ENCODE results near the gene ZDBF2.
"Not testable (repeated sequence)": the region's sequence is repeated elsewhere in the genome, so short reads cannot be mapped to it uniquely, and the experiment has no call there.

The ZDBF2 gene

DNA sequence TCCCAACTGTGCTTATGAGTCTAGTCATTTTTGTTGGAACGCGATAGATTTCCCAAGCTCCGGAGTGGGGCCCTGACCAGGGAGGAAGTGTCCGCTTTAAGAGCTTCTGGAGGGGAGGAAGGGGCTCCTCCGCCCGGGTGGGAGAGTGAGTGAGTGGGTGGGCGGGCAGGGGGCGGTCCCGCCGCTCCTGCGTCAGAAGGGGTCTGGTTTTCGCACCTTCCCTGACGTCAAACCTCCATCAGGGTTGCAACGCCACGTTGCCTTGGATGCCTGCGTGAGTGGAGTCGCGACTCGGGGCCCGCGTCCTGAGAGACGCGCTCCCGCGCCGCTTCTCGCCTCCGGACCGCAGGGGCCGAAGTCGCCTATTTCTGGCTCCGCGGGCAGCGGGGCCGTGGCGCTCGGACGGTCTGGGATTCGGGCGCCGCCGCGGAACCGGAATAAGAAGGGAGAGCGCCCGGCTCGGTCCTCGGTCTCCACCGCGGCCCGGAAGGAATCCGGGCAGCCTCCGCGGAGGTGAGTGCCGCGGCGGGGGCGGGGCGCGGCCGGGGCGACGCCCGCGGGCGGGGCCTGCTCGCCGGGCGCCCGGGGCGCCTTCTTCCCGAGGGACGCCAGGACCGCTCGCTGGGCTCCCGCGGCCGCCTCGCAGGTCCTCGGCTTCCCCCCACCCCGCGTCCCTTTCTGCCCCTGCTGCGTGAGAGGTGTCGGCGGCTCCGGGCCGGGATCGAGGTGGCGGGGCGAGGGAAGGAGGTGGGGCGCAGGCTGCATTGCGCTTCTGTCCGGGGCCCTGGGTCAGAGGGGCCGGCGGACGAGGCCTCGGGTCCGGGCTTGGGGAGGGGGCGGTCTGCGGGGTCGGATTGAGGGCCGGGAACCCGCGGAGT is at the start of gene ZDBF2:
ZDBF2 (plus strand) TSS at position 230 of the 878 bp plus-strand sequence. CDS start 7,187 bp downstream, outside the sequence.
- no peak for DNase-seq

GRCh38 chr2:206225435-206226232 is 48.8 kb upstream of the ZDBF2 start:
- DNase-seq, result no peak

DNA sequence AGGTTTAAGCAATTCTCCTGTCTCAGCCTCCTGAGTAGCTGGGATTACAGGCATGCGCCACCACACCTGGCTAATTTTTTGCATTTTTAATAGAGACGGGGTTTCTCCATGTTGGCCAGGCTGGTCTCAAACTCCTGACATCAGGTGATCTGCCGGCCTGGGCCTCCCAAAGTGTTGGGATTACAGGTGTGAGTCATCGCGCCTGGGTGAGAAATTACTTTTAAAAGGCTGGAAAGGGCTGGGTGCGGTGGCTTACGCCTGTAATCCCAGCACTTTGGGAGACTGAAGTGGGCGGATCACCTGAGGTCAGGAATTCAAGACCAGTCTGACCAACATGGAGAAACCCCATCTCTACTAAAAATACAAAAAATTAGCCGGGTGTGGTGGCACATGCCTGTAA is 45.8 kb upstream of the ZDBF2 start:
- not testable (repeated sequence) for DNase-seq

DNA sequence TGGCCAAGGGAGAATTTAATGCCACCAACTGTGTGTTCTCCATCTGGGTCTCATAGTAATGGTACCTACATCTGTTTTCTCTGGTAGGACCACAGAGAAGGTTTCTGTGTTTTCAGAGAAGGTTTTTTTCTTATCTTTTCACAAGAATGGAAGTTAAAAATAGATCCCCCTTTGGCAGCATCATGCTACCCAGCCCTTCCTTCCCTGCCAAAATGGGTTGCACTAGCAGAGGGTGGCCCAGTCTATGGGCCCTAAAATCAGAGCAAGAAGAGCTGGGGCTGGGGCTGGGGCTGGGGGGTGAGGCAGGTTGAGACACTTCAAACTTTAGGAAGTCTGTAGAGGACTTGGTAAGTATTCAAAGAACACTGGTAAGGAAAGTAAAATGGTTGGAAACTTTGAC is 44.8 kb upstream of the ZDBF2 start:
- no peak for DNase-seq

DNA sequence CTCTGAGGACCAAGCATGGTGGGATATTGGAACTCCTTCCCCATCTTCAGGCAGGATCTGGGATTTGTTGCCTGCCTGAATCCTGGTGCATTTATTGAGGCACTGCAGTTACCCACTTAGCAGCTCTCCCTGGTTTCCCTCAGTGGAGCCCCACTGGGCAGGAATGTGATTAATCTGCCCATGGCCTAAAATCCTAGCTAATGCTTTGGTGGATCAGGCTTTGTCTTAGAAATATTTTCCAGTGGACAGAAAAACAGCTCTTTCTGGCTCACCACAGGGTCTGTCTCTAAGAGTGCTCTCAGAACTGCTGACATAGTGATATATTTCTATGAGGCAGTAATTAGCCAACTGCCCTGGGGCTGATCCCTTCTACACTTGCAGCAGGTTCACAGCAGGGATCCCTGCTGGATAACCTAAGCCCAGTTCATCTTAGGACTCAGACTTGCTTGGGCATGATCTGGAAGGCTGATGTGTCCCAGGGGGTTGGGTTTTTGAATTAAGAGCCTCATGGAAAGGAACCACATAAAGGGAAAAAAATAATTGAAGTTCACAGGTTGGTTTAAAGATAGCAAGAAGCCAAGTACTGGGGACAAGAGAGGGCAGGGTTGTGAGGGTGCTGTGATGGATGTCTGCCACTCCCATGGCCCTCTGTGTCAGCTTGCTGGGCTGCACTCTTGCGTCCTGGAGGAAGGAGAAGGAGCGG is 44.3 kb upstream of the ZDBF2 start:
- peak; percentile 72 for DNase-seq

DNA sequence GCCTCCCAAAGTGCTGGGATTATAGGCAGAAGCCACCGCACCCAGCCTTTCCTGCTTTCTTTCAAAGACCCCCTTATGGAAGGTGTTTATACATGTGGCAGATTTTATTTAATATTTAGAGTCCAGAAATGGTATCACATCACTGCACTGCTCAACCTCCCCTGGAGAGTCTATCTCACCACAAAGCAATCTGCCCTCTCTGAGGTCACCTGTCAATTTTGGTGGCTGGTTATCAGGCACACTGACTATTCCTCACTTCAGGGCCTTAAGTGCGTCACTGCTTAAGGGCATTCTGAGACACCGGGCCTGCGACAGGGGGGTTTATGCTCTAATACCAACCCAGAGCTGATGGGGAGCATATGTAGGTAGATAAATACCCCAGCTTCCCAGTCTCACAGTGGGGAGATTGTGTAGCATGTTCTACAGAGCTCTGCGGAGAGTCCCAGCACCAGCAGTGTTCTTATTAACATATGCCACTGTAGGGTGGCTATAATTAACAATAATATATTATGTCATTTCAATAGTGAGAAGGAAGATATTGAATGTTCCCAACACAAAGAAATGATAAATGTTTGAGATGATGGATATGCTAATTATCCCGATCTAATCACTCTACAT is 42.7 kb upstream of the ZDBF2 start:
- DNase-seq, result no peak

DNA sequence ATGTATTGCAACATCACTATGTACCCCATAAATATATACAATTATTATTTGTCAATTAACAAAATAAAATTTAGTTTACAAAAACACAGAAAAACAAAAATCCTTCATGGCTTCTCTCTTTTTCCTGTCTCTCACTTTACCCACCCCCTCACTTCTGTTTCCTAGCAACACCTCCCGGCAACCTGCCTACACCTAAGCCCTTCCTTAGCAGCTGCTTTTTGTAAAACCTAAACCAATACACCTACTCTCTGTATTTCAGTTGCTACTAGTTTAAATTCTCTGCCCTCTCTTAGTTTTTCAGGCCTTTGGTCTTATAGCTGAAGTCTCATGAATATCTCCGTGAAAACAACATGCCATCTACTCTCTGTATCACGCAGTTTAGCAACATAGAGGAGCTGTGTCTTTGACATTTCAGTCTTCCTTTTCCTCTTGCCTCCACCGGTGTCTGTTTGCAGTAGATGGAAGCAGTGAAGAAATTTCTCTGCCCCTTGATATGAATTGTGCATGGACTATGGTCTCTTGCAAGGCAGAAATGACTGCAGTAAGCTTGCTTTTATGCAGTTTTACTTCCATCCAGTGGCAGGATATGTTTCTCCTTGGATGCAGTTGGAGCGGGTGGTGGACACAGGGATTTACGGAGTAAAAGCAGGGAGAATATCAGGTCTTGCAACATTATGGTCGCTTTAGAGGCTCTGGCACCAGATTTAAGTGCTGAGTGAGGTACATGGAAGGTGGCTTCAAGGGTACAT is 42.0 kb upstream of the ZDBF2 start:
- no peak for DNase-seq

DNA sequence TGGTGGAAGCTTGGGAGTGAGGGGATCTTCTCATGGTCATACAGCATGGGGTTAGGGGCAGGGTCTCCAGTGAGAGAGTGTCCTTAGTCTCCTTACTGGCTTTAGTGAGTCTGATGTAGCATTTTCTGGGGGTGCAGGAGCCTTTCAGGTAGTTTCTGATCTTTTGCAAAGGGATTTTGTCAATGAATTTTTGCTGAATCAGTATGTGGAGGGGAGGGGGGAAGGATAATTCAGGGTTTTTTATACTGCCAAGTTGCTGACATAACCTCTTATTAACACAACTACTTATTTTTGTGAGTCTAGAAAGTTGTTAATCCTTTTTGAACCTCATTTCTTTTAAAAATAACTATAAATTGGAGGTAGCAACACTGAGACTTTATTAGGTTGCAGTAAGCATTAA is 35.3 kb upstream of the ZDBF2 start:
- DNase-seq, result no peak

DNA sequence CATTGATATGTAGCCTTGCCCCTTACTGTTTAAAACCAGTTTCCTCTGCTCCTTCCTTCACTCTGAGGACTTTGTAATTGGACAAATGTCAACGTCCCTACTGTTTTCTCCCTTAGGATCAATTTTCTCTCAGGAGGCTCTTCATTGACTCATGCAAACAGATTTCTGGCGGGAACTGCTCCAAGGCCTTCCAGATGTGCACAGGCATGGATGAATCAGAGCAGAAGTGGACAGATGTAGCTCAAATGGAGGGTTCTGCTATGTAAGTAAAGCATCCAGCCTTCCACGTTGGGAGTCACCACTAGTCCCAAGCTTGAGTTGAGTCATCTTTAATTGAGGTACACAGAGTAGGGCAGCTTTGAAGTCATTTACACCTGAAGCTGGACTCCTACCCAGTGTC is 34.1 kb upstream of the ZDBF2 start:
- no peak for DNase-seq

GRCh38 chr2:206241736-206242135 is 32.7 kb upstream of the ZDBF2 start:
- DNase-seq, result no peak

DNA sequence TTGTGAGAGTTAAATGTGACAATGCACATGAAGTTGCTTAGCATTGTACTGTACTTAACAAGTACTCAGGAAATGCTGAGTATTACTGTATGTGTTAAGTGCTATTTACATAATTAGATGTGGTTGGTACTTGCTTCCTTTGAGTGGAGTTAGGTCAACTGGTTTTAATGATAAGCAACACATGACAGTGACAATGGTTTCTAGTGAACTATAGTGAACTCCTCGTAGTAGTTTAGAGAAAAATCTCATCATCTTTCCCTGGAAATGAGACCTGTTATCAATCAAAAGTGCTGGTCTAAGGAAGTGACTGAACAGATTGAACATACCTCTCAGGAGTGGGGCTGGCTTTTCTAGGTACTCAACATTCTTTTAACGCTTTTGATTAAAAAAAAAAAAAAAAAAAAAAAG is 29.2 kb upstream of the ZDBF2 start:
- DNase-seq, result peak; percentile 19

- DNase-seq, result no peak
These were observed 24.2 kb upstream of the ZDBF2 start for GRCh38 chr2:206250041-206250897.

GRCh38 chr2:206253125-206253776 is 21.2 kb upstream of the ZDBF2 start:
- DNase-seq, result no peak

DNA sequence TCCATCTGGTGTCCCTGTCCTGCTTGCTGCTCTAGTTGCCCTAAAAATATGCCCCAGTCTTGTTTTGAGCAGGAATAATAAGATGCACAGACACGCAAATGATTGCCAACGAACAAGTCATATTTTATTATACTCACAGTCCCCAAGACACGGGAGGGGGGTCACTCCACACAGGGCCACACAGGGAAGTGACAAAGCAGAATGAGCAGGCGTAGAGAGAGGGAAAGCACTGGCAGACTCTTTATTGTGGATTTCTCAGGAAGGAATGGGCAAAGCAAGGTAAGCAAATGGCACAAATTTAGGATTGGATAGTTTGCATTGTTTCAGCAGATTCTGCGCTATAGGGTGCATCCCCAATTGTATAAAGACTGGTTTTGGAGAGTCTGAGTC is 20.7 kb upstream of the ZDBF2 start:
- no peak for DNase-seq

DNA sequence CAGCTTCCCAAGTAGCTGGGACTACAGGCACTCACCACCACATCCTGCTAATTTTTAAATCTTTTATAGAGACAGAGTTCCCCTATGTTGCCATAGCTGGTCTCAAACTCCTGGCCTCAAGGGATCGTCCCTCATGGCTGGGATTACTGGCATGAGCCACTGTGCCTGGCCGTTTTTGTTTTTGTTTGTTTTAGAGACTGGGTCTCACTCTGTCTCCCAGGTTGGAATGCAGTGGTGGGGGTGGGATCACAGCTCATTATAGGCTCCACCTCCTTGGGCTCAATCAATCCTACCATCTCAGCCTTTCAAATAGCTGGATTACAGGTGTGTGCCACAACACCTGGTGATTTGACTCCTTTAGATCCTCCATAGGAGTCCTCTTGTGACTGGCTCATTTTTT is 19.5 kb upstream of the ZDBF2 start:
- no peak for DNase-seq

- no peak for DNase-seq
These were observed 17.7 kb upstream of the ZDBF2 start for GRCh38 chr2:206256706-206257205.

DNA sequence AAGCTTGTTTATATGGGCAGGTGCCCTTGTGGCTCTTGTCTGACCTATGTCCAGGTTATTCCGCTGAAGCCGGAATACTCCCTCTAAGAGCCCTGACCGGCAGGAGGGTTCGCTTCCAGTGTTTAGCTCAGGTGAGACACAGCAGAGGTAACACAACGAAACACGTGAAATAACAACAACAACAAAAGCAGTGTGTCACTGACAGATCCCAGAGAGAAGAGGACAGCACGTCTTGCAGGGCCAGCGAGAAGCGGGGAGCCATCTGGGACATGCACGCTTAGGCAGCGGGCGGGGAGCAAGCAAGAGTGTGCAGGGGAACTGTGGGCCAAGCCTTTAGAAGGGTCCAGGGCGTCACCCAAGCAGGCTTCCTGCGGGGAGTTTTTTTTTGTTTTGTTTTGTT is 17.1 kb upstream of the ZDBF2 start:
- DNase-seq, result no peak

GRCh38 chr2:206257861-206258260 is 16.6 kb upstream of the ZDBF2 start:
- no peak for DNase-seq

DNA sequence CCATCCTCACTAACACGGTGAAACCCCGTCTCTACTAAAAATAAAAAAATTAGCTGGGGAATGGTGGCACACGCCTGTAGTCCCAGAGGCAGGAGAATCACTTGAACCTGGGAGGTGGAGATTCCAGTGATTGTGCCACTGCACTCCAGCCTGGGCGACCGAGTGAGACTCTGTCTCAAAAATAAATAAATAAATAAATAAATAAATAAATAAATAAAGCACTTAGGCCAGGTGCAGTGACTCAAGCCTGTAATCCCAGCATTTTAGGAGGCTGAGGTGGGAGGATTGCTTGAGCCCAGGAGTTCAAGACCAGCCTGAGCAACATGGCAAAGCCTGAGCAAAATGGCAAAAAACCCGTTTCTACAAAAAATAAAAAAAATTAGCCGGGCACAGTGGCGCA is 15.8 kb upstream of the ZDBF2 start:
- not testable (repeated sequence) for DNase-seq

- DNase-seq, result no peak
These were observed 14.9 kb upstream of the ZDBF2 start for GRCh38 chr2:206259376-206260187.
